Hepatocyte (in vitro differentiated cells): ENCODE measurements around the gene PIK3R2.

Experiments used
- CTCF ChIP-seq: fragments of 200-600 bp; sonication (generic); IDR thresholded peaks from 2 replicates; pipeline ENCODE4 v1.5.1; 2016; ENCODE audit warnings: antibody characterized with exemption, mild to moderate bottlenecking; ENCODE audit not compliant: poor library complexity
- EZH2 ChIP-seq: fragments of 200-600 bp; sonication (generic); IDR thresholded peaks from 2 replicates; pipeline ENCODE4 v1.6.1; 2016; ENCODE audit warnings: antibody characterized with exemption, mild to moderate bottlenecking, borderline replicate concordance
- EZH2phosphoT487 ChIP-seq: fragments of 200-600 bp; sonication (generic); IDR thresholded peaks from one replicate; pipeline ENCODE4 v1.6.1; 2018; ENCODE audit warnings: antibody characterized with exemption, mild to moderate bottlenecking, low read depth, moderate library complexity; ENCODE audit not compliant: unreplicated experiment, severe bottlenecking

GRCh38 chr19:18147396-18147795 is 5.6 kb upstream of the PIK3R2 start:
- TF ChIP-seq CTCF (no peak), EZH2 (no peak), EZH2phosphoT487 (no peak)
